Stimulated activated CD4-positive, alpha-beta T cell treated with anti-CD3 and anti-CD28 coated beads, Interleukin-4, amount 100 ng/mL, for 4 hours (primary cell): ENCODE measurements around the gene LRRFIP2.

ENCODE experiments used
- DNase-seq, 2 experiments: peaks; one replicate each; pipeline ENCODE4 v3.0.0-alpha.2; 2020

Gene LRRFIP2

GRCh38 chr3:37015642-37016041 is 158.7 kb downstream of the LRRFIP2 start:
- DNase-seq: no peak

GRCh38 chr3:37014620-37015019 is 159.8 kb downstream of the LRRFIP2 start:
- no peak for DNase-seq
